Pancreas (tissue), 10 donors: Measurements from ENCODE around the gene CCDC85B. TPM values are rescaled to one million over a fixed set of nuclear protein-coding genes. Genes with fewer than 3 reads are reported as not detected.

Source experiments
- ATAC-seq, 4 donors: fragments of 200-7000 bp; cut with Tn5 transposase; one replicate each; pipeline versions ENCODE4 v1.8.0 to v1.9.1; 2020; ENCODE audit warnings: mild to moderate bottlenecking in 4 of 4, moderate library complexity in 4 of 4
- DNase-seq, 6 donors: peaks; one replicate each; pipeline ENCODE4 v3.0.0-alpha.2; 2020
- FAIRE-seq: peaks from 2 replicates; lab custom pipeline; 2012; peaks lifted over from hg19 to GRCh38; lab: Jason Lieb, UNC
- H3K27ac ChIP-seq, 4 donors: fragments of 200-600 bp; sonication (generic); 1 replicate in 3 of 4; 2 replicates in 1 of 4; pipeline versions ENCODE4 v1.5.0 to v1.8.0; 2020
- H3K27me3 ChIP-seq, 4 donors: fragments of 200-600 bp; one replicate each; pipeline ENCODE4 v1.8.0; 2021
- H3K36me3 ChIP-seq, 3 donors: fragments of 200-600 bp; sonication (generic) in 1 of 3; one replicate each; pipeline versions ENCODE4 v1.5.0 to v1.8.0; 2020 to 2021
- H3K4me1 ChIP-seq, 3 donors: fragments of 200-600 bp; one replicate each; pipeline ENCODE4 v1.8.0; 2021
- H3K4me3 ChIP-seq, 4 donors: fragments of 200-600 bp; sonication (generic) in 2 of 4; one replicate each; pipeline versions ENCODE4 v1.5.0 to v1.8.0; 2020 to 2021
- H3K9me3 ChIP-seq, 4 donors: fragments of 200-600 bp; one replicate each; pipeline ENCODE4 v1.8.0; 2021
- WGBS, 2 donors: extraction: QIAGEN DNeasy Blood & Tissue Kit; methylation state at CpG; one replicate each; pipeline ENCODE4 v1.1.7; 2013; 5-methylcytosine and 5-hydroxymethylcytosine counted together
- intact Hi-C, 3 donors: fragments of 100-400 bp; cut with DNase I; formaldehyde crosslinking; loops; one replicate each; pipeline versions ENCODE4 v1.11.1 to v1.14.2; 2022
- polyA plus RNA-seq, 2 donors: library from polyadenylated mRNA; stranded (reverse); fragments of 200-250 nt; gene quantifications; one replicate each; pipeline ENCODE4 v1.2.3, GENCODE V29; 2013
- total RNA-seq, 6 donors: library from RNA; stranded (reverse); fragmentation: NEBNext Ultra II Directional in 4 of 6; extraction: Animal tissue kit (Norgen Biotek cat#: 25700) in 4 of 6; gene quantifications; one replicate each; pipeline versions ENCODE4 v1.2.1 to v1.2.4, GENCODE V29; 2021 to 2023
- TF ChIP-seq, protein P1 (sequence below), 4 donors: fragments of 200-600 bp; sonication (generic) in 3 of 4; IDR thresholded peaks; one replicate each; pipeline versions ENCODE4 v1.5.0 to v1.8.0; 2021; ENCODE audit warnings: antibody characterized with exemption in 4 of 4
- donor health status: healthy with polysubstance abuse.
- donor health status: DM: no; HTN: no; CAD: no; lungs with moderate emphysema.
- donor health status: DM: no; HTN: no; CAD: no.
- donor health status: control.
- donor health status: control.
- donor health status: Bipolar disorder and iron deficiency.
- donor health status: DM: yes; HTN: yes; CAD: no.
- donor health status: DM: no; HTN: no; CAD: no.
- donor health status: DM: no; HTN: no; CAD: no.
- donor health status: DM: yes; HTN: yes; CAD: no.

CCDC85B gene
- total and polyA plus RNA-seq, 8 donors = 7.7 to 22.4 (median 11.3) TPM

DNA sequence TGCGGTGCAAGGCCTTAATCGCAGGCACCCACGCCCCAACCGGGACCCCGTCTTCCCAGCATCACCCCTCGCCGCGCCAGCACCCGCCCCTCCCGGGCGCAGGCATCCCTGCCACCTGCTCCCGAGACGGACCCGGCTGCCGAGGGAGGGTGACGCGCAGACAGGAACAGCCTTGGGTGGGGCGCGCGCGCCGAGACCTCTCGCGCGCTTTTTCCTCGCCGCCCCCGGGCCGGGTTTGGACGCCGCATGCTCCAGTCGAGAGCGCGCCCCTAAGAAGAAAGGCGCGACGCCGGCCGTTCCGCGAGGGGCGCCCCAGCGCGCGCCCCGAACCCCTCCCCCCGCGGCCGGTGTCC lies 33.0 kb upstream of the CCDC85B start:
- peak overlapping the region; percentile 86 to 100 (median 96) for H3K4me3 ChIP-seq
- peak in 1 of 4 donors; percentile 1 for ATAC-seq
- no peaks in the 10 kb centered on the region for H3K9me3 ChIP-seq
- H3K36me3 ChIP-seq = peaks cover 4 to 15% (median 8%) of the 10 kb centered on the region in 3 donors
- peak overlapping the region; percentile 82 to 93 (median 88) for H3K27ac ChIP-seq
- H3K4me1 ChIP-seq = peaks cover 3 to 23% (median 14%) of the 10 kb centered on the region in 3 donors
- WGBS, 2 donors = 1% methylated on average over 31 to 49 of the region's 49 CpGs
- TF ChIP-seq, protein P1, sequence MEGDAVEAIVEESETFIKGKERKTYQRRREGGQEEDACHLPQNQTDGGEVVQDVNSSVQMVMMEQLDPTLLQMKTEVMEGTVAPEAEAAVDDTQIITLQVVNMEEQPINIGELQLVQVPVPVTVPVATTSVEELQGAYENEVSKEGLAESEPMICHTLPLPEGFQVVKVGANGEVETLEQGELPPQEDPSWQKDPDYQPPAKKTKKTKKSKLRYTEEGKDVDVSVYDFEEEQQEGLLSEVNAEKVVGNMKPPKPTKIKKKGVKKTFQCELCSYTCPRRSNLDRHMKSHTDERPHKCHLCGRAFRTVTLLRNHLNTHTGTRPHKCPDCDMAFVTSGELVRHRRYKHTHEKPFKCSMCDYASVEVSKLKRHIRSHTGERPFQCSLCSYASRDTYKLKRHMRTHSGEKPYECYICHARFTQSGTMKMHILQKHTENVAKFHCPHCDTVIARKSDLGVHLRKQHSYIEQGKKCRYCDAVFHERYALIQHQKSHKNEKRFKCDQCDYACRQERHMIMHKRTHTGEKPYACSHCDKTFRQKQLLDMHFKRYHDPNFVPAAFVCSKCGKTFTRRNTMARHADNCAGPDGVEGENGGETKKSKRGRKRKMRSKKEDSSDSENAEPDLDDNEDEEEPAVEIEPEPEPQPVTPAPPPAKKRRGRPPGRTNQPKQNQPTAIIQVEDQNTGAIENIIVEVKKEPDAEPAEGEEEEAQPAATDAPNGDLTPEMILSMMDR (IDR thresholded peaks at IDR 0.05) = no peak
- FAIRE-seq = no peak
- H3K27me3 ChIP-seq = no peaks in the 10 kb centered on the region
- intact Hi-C loops = no loop called here
- peak in 5 of 6 donors; percentile 58 to 87 (median 69) for DNase-seq

DNA sequence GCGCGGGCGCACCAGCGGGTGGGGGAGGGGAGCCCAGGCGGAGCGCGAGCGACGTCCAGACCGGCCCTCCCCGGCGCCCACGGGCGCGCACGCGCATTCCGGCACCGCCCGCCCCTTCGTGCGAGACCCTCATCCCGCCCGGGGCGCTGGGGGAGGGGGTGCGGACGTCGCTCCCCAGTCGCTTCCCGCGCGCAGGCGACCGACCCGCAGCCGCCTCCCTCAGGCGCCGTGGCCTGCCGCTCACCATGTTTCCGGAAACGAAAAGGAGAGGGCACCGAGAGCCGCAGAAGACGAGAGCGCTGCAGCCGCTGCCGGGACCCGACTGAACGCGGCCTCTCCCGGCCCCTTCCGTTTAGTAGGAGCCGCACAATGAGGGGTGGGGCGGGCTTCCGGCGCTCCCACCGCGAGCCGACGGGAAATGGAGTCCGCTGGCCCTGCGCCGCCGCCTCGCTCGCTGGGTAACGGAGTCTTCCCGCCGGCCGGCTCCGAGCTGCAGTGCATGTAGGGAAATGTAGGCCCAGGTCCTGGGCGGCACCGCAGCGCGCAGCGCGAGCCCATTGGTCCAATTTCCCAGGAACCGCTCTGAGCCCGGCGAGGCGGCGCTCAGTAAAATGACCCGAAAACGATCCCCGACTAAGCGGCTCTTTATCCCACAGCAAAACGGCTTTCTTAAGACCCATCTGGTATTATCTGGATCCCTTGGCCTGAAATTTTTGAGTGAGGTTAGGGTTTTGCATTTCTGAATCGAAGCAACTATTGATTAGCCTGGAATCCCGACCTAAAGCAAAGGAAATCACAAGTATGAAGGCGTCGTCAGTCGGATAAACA lies 32.4 kb upstream of the CCDC85B start, which contains the start of gene CFL1:
Gene CFL1, minus strand, starts transcription at position 328 of the 828 bp plus-strand sequence. Its CDS starts 81 bp downstream, at position 247.
- H3K4me3 ChIP-seq = peak within 1 kb of the TSS; percentile 95 to 100 (median 98)
- H3K4me1 ChIP-seq = peaks cover 3 to 23% (median 14%) of the 10 kb centered on the region in 3 donors
- no peaks in the 10 kb centered on the region for H3K27me3 ChIP-seq
- DNase-seq (peak; percentile 98 to 99 (median 98)), FAIRE-seq (peak; percentile 32), ATAC-seq (peak; percentile 69 to 84 (median 76))
- intact Hi-C loops = no loop called here
- no peaks in the 10 kb centered on the region for H3K9me3 ChIP-seq
- peak within 1 kb of the TSS; percentile 82 to 93 (median 88) for H3K27ac ChIP-seq
- TF ChIP-seq, protein P1 (IDR thresholded peaks at IDR 0.05) = no peak
- H3K36me3 ChIP-seq = peaks cover 4 to 15% (median 8%) of the 10 kb centered on the region in 3 donors
- 0% methylated on average over 64 to 92 of the region's 92 CpGs for WGBS, 2 donors

DNA sequence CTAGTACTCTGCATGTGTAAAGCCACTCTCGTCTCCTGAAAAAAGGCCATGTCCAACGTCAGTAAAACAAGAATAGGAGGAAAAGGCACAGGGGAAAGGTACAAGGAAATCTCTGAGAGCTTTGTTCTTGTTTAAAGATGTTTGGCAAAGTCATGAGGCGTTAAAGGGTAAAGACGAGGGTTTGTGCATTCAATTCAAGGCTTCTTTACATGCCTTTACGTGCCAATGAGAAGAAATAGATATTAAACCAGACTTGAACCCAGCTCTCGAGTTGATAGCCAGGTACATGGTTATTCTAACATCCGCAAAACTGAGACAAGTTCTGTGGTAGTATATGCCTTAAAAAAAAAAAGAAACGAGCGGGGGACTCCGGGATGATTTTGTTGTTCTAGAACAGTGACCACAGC lies 31.8 kb upstream of the CCDC85B start:
- TF ChIP-seq, protein P1 (IDR thresholded peaks at IDR 0.05) = no peak
- WGBS, 2 donors = 1% methylated on average over 10 of the region's 10 CpGs
- Histone ChIP-seq H3K9me3 (no peaks in the 10 kb centered on the region), H3K4me3 (peak overlapping the region; percentile 18 to 100 (median 90)), H3K27me3 (no peaks in the 10 kb centered on the region), H3K27ac (peak overlapping the region; percentile 82 to 93 (median 88)), H3K36me3 (peaks cover 4 to 16% (median 10%) of the 10 kb centered on the region in 3 donors), H3K4me1 (peaks cover 3 to 23% (median 14%) of the 10 kb centered on the region in 3 donors)
- intact Hi-C loops = no loop called here
- ATAC-seq (no peak), FAIRE-seq (no peak), DNase-seq (no peak)

DNA sequence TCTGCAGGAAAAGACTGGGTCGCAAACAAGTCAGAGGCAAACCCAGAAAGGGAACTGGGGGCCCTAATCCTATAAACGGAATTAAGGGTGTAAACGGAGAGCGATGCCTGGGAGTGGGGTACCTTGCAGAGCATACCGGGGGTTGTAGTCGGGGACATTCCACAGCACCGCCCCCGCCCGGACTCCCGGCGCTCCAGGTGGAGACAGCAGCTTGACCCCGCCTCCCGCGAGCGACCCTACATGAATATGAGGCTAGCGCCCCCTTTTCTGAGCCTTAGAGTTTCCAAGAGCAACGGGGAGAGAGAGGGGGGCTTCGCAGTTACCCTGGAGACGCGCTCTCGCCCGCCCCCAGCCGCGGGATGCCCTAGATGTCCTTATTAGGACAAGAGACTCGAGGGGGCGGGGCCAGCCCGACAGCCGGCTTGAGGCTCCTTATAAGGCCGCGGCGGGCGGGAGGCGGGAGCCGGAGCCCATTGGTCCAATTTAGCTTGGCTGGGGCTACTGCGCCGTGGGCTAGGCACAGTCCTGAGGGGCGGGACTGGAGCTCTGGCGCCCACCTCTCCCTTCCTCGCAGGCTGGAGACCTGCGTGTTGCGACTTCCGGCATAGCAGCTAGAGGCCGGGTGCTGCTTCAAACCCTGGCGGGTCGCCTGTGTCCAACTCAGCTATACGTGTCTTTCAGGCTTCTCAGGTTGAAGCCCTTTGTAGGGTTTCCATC lies 31.2 kb upstream of the CCDC85B start:
- Histone ChIP-seq H3K36me3 (peaks cover 4 to 22% (median 14%) of the 10 kb centered on the region in 3 donors), H3K27me3 (no peaks in the 10 kb centered on the region), H3K27ac (peak overlapping the region; percentile 81 to 93 (median 88)), H3K4me1 (peaks cover 3 to 23% (median 14%) of the 10 kb centered on the region in 3 donors), H3K9me3 (no peaks in the 10 kb centered on the region), H3K4me3 (peak overlapping the region; percentile 18 to 100 (median 98))
- TF ChIP-seq, protein P1 (IDR thresholded peaks at IDR 0.05) = no peak
- intact Hi-C loops = no loop called here
- ATAC-seq (peak; percentile 66 to 82 (median 71)), DNase-seq (peak; percentile 93 to 98 (median 96)), FAIRE-seq (no peak)
- WGBS, 2 donors = 1% methylated on average over 45 to 46 of the region's 46 CpGs
